Natural killer cell (primary cell): ENCODE measurements around the gene EPHA6. TPM values are rescaled to one million over a fixed set of nuclear protein-coding genes. Genes with fewer than 3 reads are reported as not detected.

Experiments used
- ATAC-seq, 3 donors: fragments of 150-1000 bp in 2 of 3; fragments of 200-7000 bp in 1 of 3; cut with Tn5 transposase; 1 replicate in 1 of 3; 2 replicates in 2 of 3; pipeline ENCODE4 v1.10.0; 2021; ENCODE audit warnings: mild to moderate bottlenecking in 2 of 3, moderate library complexity in 2 of 3
- DNase-seq, 2 donors: peaks; one replicate each; pipeline versions ENCODE4 v3.0.0 to v3.0.0-alpha.2; 2013 to 2021; ENCODE audit warnings: mixed read lengths in 1 of 2
- H3K27ac ChIP-seq: one replicate; pipeline ENCODE4 v1.5.1; 2013; ENCODE audit warnings: mild to moderate bottlenecking, low read length
- H3K27me3 ChIP-seq: one replicate; pipeline ENCODE4 v1.6.1; 2013; ENCODE audit warnings: low read length; ENCODE audit not compliant: control insufficient read depth, insufficient read depth
- H3K36me3 ChIP-seq: one replicate; pipeline ENCODE4 v1.6.1; 2013; ENCODE audit warnings: low read length; ENCODE audit not compliant: control insufficient read depth, insufficient read depth
- H3K4me1 ChIP-seq: one replicate; pipeline ENCODE4 v1.6.1; 2013; ENCODE audit warnings: low read length; ENCODE audit not compliant: control insufficient read depth, insufficient read depth
- H3K4me3 ChIP-seq: one replicate; pipeline ENCODE4 v1.5.1; 2013; ENCODE audit warnings: low read length
- H3K9me3 ChIP-seq: one replicate; pipeline ENCODE4 v1.6.1; 2013; ENCODE audit warnings: low read length; ENCODE audit not compliant: control insufficient read depth, insufficient read depth
- H3K27ac Mint-ChIP-seq, 2 donors: one replicate each; pipeline ENCODE4 v1.8.0; 2022; ENCODE audit warnings: mild to moderate bottlenecking in 2 of 2, mixed read lengths in 2 of 2, moderate library complexity in 1 of 2
- H3K27me3 Mint-ChIP-seq, 2 donors: one replicate each; pipeline ENCODE4 v1.8.0; 2022; ENCODE audit warnings: low read depth in 2 of 2, mixed read lengths in 2 of 2
- H3K36me3 Mint-ChIP-seq: one replicate; pipeline ENCODE4 v1.8.0; 2022; ENCODE audit warnings: mixed read lengths
- H3K4me1 Mint-ChIP-seq, 2 donors: one replicate each; pipeline ENCODE4 v1.8.0; 2022; ENCODE audit warnings: mixed read lengths in 2 of 2
- H3K4me3 Mint-ChIP-seq: one replicate; pipeline ENCODE4 v1.8.0; 2022; ENCODE audit warnings: mild to moderate bottlenecking, moderate library complexity, mixed read lengths
- H3K9me3 Mint-ChIP-seq, 2 donors: one replicate each; pipeline ENCODE4 v1.8.0; 2022; ENCODE audit warnings: mixed read lengths in 2 of 2
- CTCF ChIP-seq: fragments of 200-600 bp; IDR thresholded peaks from one replicate; pipeline ENCODE4 v1.8.0; 2022; ENCODE audit warnings: antibody characterized with exemption
- WGBS: methylation state at CpG from one replicate; pipeline ENCODE4 v1.1.7; 2013; ENCODE audit warnings: missing lambda C conversion rate; ENCODE audit not compliant: insufficient coverage; 5-methylcytosine and 5-hydroxymethylcytosine counted together
- intact Hi-C: fragments of 100-400 bp; cut with micrococcal nuclease; formaldehyde crosslinking; loops from one replicate; pipeline ENCODE4 v1.14.2; 2022
- total RNA-seq, 4 donors: library from RNA; stranded (reverse); fragments of 120-200 nt in 1 of 4; gene quantifications; one replicate each; pipeline versions ENCODE4 v1.2.3 to v1.2.4, GENCODE V29; 2013 to 2022

EPHA6 gene
- total RNA-seq, 3 donors from 2014 or later (not counting 1 experiment from before 2014, with no cell fraction given) = not detected

GRCh38 chr3:97391167-97391566 lies 576.8 kb downstream of the EPHA6 start:
- ATAC-seq = no peak
- peaks cover 8% of the 10 kb centered on the region for H3K9me3 ChIP-seq
- no peak overlapping the region for H3K27ac ChIP-seq
- Mint-ChIP-seq H3K4me3 (no peak overlapping the region), H3K27me3 (no peaks in the 10 kb centered on the region), H3K4me1 (no peaks in the 10 kb centered on the region), H3K27ac (no peak overlapping the region), H3K36me3 (no peaks in the 10 kb centered on the region), H3K9me3 (peaks cover 9 to 14% of the 10 kb centered on the region in 2 donors)
- no peaks in the 10 kb centered on the region for H3K27me3 ChIP-seq
- no peaks in the 10 kb centered on the region for H3K4me1 ChIP-seq
- TF ChIP-seq CTCF = no peak
- intact Hi-C loops = no loop called here
- no peaks in the 10 kb centered on the region for H3K36me3 ChIP-seq
- WGBS = 88% methylated on average over 3 of the region's 3 CpGs
- DNase-seq = no peak
- no peak overlapping the region for H3K4me3 ChIP-seq

- intact Hi-C loops = no loop called here
- no peak for DNase-seq
- no peaks in the 10 kb centered on the region for H3K36me3 Mint-ChIP-seq
Observed at GRCh38 chr3:97409612-97410011, 595.2 kb downstream of the EPHA6 start.

GRCh38 chr3:97421565-97421964 lies 607.2 kb downstream of the EPHA6 start:
- intact Hi-C loops = no loop called here
- no peaks in the 10 kb centered on the region for H3K27me3 Mint-ChIP-seq
- H3K4me3 Mint-ChIP-seq = no peak overlapping the region
- H3K4me1 ChIP-seq = no peaks in the 10 kb centered on the region
- ATAC-seq (no peak), DNase-seq (no peak)
- no peak overlapping the region for H3K27ac Mint-ChIP-seq
- H3K27me3 ChIP-seq = no peaks in the 10 kb centered on the region
- no peak for TF ChIP-seq CTCF
- H3K36me3 Mint-ChIP-seq = peaks cover 8% of the 10 kb centered on the region
- peaks cover 13 to 22% of the 10 kb centered on the region in 2 donors for H3K9me3 Mint-ChIP-seq
- no peaks in the 10 kb centered on the region for H3K4me1 Mint-ChIP-seq
- no peaks in the 10 kb centered on the region for H3K36me3 ChIP-seq
- no peak overlapping the region for H3K4me3 ChIP-seq
- no peaks in the 10 kb centered on the region for H3K9me3 ChIP-seq
- no peak overlapping the region for H3K27ac ChIP-seq

More at GRCh38 chr3:97409612-97410011, 595.2 kb downstream of the EPHA6 start:
- Mint-ChIP-seq H3K27me3 (no peaks in the 10 kb centered on the region), H3K9me3 (peaks cover 10% of the 10 kb centered on the region in 2 donors), H3K4me3 (no peak overlapping the region), H3K27ac (no peak overlapping the region), H3K4me1 (no peaks in the 10 kb centered on the region)
- no peak overlapping the region for H3K27ac ChIP-seq
- TF ChIP-seq CTCF = no peak
- H3K36me3 ChIP-seq = no peaks in the 10 kb centered on the region
- H3K4me1 ChIP-seq = no peaks in the 10 kb centered on the region
- no peaks in the 10 kb centered on the region for H3K9me3 ChIP-seq
- no peaks in the 10 kb centered on the region for H3K27me3 ChIP-seq
- no peak overlapping the region for H3K4me3 ChIP-seq
- ATAC-seq = no peak

- H3K36me3 ChIP-seq = no peaks in the 10 kb centered on the region
- Mint-ChIP-seq H3K27ac (no peak overlapping the region), H3K4me3 (no peak overlapping the region), H3K27me3 (no peaks in the 10 kb centered on the region), H3K4me1 (no peaks in the 10 kb centered on the region), H3K36me3 (peaks cover 8% of the 10 kb centered on the region), H3K9me3 (peaks cover 11 to 19% of the 10 kb centered on the region in 2 donors)
- ATAC-seq (no peak), DNase-seq (no peak)
- no peaks in the 10 kb centered on the region for H3K27me3 ChIP-seq
- no peaks in the 10 kb centered on the region for H3K9me3 ChIP-seq
- WGBS = 88% methylated on average over 6 of the region's 6 CpGs
- no peak for TF ChIP-seq CTCF
- H3K4me3 ChIP-seq = no peak overlapping the region
- H3K4me1 ChIP-seq = no peaks in the 10 kb centered on the region
- intact Hi-C loops = no loop called here
- H3K27ac ChIP-seq = no peak overlapping the region
Observed at GRCh38 chr3:97425002-97425401, 610.6 kb downstream of the EPHA6 start.
